H1 (cell line): ENCODE measurements around the gene RANGRF. TPM values are rescaled to one million over a fixed set of nuclear protein-coding genes. Genes with fewer than 3 reads are reported as not detected.

Source experiments
- GABPA ChIP-seq: IDR thresholded peaks from 2 replicates; pipeline ENCODE4 v1.6.1; 2011; ENCODE audit warnings: mild to moderate bottlenecking, low read length, moderate library complexity, borderline replicate concordance; ENCODE audit not compliant: insufficient read depth
- POLR2A ChIP-seq, 2 experiments: IDR thresholded peaks; 1 replicate in 1 of 2; 2 replicates in 1 of 2; pipeline ENCODE4 v1.6.1; 2011; ENCODE audit warnings: low read depth in 2 of 2, low read length in 2 of 2, mild to moderate bottlenecking in 2 of 2; ENCODE audit errors: control extremely low read depth in 1 of 2
- RFX5 ChIP-seq: IDR thresholded peaks from 2 replicates; pipeline ENCODE4 v1.6.1; 2011; ENCODE audit warnings: low read depth, low read length, improper control_type of control experiment, borderline replicate concordance
- SIX5 ChIP-seq: IDR thresholded peaks from 2 replicates; pipeline ENCODE4 v1.6.1; 2011; ENCODE audit warnings: mild to moderate bottlenecking, low read depth, low read length
- SUZ12 ChIP-seq: fragments of 200-600 bp; sonication (generic); IDR thresholded peaks from 2 replicates; pipeline ENCODE4 v1.6.1; 2012; ENCODE audit warnings: mild to moderate bottlenecking, inconsistent platforms, low read length, moderate library complexity, mixed read lengths
- polyA plus RNA-seq, 7 experiments: library from polyadenylated mRNA; depleted of rRNA in 3 of 7; stranded (reverse) in 5 of 7; unstranded in 2 of 7; fragments of >200 nt in 5 of 7; fragments of 200-250 nt in 2 of 7; gene quantifications; 1 replicate in 5 of 7; 2 replicates in 1 of 7; 4 replicates in 1 of 7; pipeline versions ENCODE4 v1.2.1 to v1.2.3, GENCODE V29; 2011 to 2013; ENCODE audit warnings: missing spikeins in 2 of 7, mixed read lengths in 2 of 7
- total RNA-seq: library from RNA; stranded (reverse); fragmentation: NEBNext Ultra II Directional; extraction: Animal tissue kit (Norgen Biotek cat#: 25700); gene quantifications from 2 replicates; pipeline ENCODE4 v1.2.1, GENCODE V29; 2021

The RANGRF gene
- total and polyA plus RNA-seq, 2 of the 8 experiments (the other 6 are each of a cell fraction or from before 2014, with no cell fraction given), result 36.9 to 49.6 TPM

DNA sequence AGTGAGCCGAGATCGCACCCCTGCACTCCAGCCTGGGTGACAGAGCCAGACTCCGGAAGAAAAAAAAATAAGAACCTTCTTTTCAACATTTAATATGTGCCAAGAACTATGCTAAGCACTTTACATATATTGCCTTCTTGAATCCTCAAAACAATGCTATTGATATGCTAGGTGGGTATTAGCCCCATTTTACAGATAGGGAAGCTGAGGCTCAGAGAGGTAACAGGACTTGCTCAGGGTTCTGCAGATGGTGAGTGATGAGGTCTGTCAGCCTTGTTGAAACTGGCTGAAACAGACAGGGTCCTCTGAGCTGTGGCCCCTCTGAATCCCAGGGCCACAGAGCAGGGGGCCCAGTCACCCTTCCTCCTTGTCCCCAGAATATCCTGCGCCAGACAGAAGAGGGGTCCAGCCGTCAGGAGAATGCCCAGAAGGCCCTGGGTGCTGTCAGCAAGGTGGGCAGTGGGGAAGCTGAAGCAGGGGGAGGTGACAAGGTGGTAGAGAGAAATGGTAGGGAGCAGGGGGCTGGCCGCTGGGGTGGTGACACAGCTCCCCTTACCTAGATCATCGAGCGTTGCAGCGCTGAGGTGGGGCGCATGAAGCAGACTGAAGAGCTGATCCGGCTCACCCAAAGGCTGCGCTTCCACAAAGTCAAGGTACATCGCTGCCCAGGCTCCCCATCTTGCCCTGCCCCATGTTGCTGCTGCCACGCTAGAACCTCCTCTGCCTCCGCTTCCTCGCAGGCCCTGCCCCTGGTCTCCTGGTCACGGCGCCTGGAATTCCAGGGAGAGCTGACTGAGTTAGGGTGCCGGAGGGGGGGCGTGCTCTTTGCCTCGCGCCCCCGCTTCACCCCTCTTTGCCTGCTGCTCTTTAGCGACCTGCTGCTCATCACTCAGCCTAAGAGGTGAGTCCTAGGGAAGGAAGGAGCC, 29.8 kb downstream of the RANGRF start (continued):
- TF ChIP-seq POLR2A (IDR thresholded peaks at IDR 0.05; ENCODE audit: control extremely low read depth in 1 of 2, low read depth in 2 of 2, low read length in 2 of 2) (no peak), RFX5 (no peak), SUZ12 (no peak), SIX5 (no peak), GABPA (no peak)
